Activated CD8-positive, alpha-beta T cell treated with anti-CD3 and anti-CD28 coated beads for 36 hours (primary cell): Measurements from ENCODE around the gene SLC35F4. TPM values are rescaled to one million over a fixed set of nuclear protein-coding genes. Genes with fewer than 3 reads are reported as not detected.
"Not testable (repeated sequence)": the region's sequence is repeated elsewhere in the genome, so short reads cannot be mapped to it uniquely, and the experiment has no call there.

ENCODE experiments used
- ATAC-seq: fragments of 200-7000 bp; cut with Tn5 transposase; one replicate; pipeline ENCODE4 v1.10.0; 2021; ENCODE audit warnings: mild to moderate bottlenecking, moderate library complexity
- CTCF ChIA-PET: fragments of 350-600 bp; sonication (Branson Sonifier 250); formaldehyde crosslinking; loops from one replicate; lab custom pipeline; 2021; ENCODE audit warnings: antibody characterized with exemption; lab: Charles Lee
- POLR2A ChIA-PET: fragments of 350-600 bp; sonication (Branson Sonifier 250); formaldehyde crosslinking; loops from one replicate; lab custom pipeline; 2021; ENCODE audit warnings: antibody characterized with exemption; lab: Charles Lee
- DNase-seq: peaks from one replicate; pipeline ENCODE4 v3.0.0-alpha.2; 2020
- H3K27ac Mint-ChIP-seq: one replicate; pipeline ENCODE4 v1.8.0; 2021; ENCODE audit warnings: mild to moderate bottlenecking, mixed read lengths
- H3K27me3 Mint-ChIP-seq: one replicate; pipeline ENCODE4 v1.8.0; 2021; ENCODE audit warnings: mixed read lengths
- H3K36me3 Mint-ChIP-seq: one replicate; pipeline ENCODE4 v1.8.0; 2021; ENCODE audit warnings: low read depth, mixed read lengths
- H3K4me1 Mint-ChIP-seq: one replicate; pipeline ENCODE4 v1.8.0; 2021; ENCODE audit warnings: low read depth, mixed read lengths
- H3K4me3 Mint-ChIP-seq: one replicate; pipeline ENCODE4 v1.8.0; 2021; ENCODE audit warnings: mild to moderate bottlenecking, moderate library complexity, mixed read lengths
- H3K9me3 Mint-ChIP-seq: one replicate; pipeline ENCODE4 v1.8.0; 2021; ENCODE audit warnings: mixed read lengths
- intact Hi-C: fragments of 100-400 bp; cut with micrococcal nuclease; formaldehyde crosslinking; loops from one replicate; pipeline ENCODE4 v1.10.0; 2022
- total RNA-seq, 2 experiments: library from RNA; stranded (reverse); gene quantifications; one replicate each; pipeline ENCODE4 v1.2.3, GENCODE V29; 2021
- TF ChIP-seq, protein P1 (sequence below): fragments of 200-600 bp; IDR thresholded peaks from one replicate; pipeline ENCODE4 v1.8.0; 2022; ENCODE audit warnings: antibody characterized with exemption, mild to moderate bottlenecking

The SLC35F4 gene
- total RNA-seq, 2 experiments from 2014 or later: not detected

DNA sequence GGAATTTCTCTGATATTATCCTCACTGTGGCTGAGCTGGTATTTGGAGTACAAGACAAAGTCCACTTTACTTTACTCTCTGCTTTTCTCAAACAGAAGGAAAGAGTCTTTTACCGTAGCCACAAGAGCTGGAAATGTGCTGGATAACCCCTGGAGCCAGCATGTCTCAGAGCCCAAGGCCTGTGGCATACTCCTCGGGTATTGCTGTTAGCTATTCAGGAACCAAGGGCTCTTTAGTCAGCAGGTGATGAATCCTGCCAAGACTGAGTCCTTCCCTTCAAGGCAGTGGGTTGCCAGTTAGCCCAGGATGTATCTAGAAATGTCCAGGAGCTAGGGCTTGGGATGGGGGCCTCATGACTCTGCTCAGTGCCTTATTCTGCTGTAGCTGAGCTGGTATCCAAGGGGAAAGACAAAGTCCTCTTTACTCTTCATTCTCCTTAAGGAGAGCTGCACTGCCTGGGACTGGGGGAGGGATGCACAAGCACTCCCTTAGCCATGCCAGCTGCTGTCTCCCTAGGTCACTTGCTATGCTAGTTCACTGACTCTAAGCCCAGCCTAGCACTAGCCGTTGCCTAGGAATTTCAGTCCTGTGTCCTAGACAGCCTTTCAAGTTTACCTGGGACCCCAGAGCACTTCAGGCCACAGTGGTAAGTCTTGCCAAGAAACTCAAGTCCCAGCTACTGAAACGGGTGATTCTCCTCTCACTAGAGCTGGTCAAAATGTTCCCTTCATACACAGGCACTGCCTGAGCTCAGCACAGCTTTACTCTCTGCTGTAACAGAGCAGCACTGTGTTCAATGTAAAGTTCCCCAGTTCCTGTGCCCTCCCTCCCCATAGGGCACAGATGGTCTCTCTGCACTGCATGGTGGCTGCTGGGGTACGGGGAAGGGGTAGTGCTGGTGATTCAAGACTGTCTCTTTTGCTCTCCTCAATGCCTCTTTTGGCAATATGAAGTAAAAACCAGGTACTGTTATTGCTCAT is 136.4 kb downstream of the SLC35F4 start:
- ATAC-seq (no peak), DNase-seq (no peak)
- Mint-ChIP-seq H3K9me3 (no peaks in the 10 kb centered on the region), H3K4me1 (no peaks in the 10 kb centered on the region), H3K27me3 (no peaks in the 10 kb centered on the region), H3K4me3 (no peak overlapping the region), H3K36me3 (no peaks in the 10 kb centered on the region), H3K27ac (no peak overlapping the region)
- CTCF ChIA-PET: no interaction called here
- TF ChIP-seq, protein P1, sequence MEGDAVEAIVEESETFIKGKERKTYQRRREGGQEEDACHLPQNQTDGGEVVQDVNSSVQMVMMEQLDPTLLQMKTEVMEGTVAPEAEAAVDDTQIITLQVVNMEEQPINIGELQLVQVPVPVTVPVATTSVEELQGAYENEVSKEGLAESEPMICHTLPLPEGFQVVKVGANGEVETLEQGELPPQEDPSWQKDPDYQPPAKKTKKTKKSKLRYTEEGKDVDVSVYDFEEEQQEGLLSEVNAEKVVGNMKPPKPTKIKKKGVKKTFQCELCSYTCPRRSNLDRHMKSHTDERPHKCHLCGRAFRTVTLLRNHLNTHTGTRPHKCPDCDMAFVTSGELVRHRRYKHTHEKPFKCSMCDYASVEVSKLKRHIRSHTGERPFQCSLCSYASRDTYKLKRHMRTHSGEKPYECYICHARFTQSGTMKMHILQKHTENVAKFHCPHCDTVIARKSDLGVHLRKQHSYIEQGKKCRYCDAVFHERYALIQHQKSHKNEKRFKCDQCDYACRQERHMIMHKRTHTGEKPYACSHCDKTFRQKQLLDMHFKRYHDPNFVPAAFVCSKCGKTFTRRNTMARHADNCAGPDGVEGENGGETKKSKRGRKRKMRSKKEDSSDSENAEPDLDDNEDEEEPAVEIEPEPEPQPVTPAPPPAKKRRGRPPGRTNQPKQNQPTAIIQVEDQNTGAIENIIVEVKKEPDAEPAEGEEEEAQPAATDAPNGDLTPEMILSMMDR: no peak
- intact Hi-C loops: no loop called here
- POLR2A ChIA-PET: no interaction called here

DNA sequence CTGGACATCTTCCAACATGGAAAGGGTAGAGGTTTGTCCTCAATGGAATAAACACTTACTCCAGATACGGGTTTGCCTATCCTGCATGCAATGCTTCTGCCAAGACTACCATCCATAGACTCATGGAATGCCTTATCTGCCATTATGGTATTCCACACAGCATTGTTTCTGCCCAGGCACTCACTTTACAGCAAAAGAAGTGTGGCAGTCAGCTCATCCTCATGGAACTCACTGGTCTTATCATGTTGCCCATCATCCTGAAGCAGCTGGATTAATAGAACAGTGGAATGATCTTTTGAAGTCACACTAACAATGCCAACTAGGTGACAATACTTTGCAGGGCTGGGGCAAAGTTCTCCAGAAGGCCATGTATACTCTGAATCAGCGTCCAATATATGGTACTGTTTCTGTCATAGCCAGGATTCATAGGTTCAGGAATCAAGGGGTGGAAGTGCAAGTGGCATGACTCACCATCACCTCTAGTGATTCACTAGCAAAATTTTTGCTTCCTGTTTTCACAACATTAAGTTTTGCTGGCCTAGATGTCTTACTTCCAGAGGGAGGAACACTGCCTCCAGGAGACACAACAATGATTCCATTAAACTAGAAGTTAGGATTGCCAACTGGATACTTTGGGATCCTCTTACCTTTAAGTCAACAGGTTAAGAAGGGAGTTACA is 140.4 kb downstream of the SLC35F4 start:
- Mint-ChIP-seq H3K9me3 (no peaks in the 10 kb centered on the region), H3K27ac (no peak overlapping the region), H3K36me3 (no peaks in the 10 kb centered on the region), H3K4me3 (no peak overlapping the region), H3K4me1 (no peaks in the 10 kb centered on the region), H3K27me3 (no peaks in the 10 kb centered on the region)
- DNase-seq (no peak), ATAC-seq (no peak)
- intact Hi-C loops: no loop called here
- POLR2A ChIA-PET: no interaction called here
- CTCF ChIA-PET: no interaction called here
- TF ChIP-seq, protein P1: no peak

DNA sequence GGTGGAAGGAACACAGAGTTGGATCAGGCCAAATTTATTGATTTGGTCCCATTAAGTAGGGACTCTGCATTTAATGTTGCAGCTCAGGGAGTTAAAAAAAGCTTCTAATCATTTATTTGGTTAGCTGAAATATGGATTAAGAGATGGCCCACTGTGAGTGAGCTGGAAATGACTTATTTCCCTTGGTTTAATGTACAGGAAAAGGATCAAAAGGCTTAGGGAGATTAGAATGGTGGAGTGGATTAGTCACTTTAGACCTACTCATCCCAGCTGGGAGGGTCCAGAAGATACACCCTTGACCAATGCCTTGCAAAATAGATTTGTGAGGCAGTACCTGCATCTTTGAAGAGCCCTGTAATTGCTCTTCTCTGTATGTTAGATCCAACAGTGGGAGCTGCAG is 143.8 kb downstream of the SLC35F4 start:
- intact Hi-C loops, H3K27me3 Mint-ChIP-seq, H3K9me3 Mint-ChIP-seq, H3K4me3 Mint-ChIP-seq, POLR2A ChIA-PET, H3K27ac Mint-ChIP-seq, H3K36me3 Mint-ChIP-seq, DNase-seq, ATAC-seq, CTCF ChIA-PET, H3K4me1 Mint-ChIP-seq: not testable (repeated sequence)

DNA sequence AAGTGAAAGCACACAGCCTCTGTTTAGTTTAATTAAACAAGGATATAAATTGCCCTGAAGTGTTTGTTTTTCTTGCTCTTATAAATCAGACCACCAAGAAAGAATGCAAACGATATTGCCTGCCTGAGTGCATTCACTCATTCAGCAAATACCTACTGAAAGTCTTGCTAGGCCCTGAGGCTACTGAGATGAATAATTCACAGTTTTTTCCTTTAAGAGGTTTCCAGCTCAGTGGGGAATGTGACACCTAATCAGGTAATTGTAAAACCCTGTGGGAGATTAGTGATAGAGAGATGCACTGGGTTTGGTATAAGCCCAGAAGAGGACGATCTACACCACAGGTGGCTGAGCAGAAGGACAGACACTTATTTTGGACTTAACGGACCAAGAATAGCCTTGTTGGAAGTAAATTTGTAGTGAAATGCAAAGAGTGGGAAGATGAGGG is 151.4 kb downstream of the SLC35F4 start:
- H3K4me1 Mint-ChIP-seq: no peaks in the 10 kb centered on the region
- H3K27ac Mint-ChIP-seq: no peak overlapping the region
- no peaks in the 10 kb centered on the region for H3K27me3 Mint-ChIP-seq
- no peaks in the 10 kb centered on the region for H3K9me3 Mint-ChIP-seq
- H3K36me3 Mint-ChIP-seq: no peaks in the 10 kb centered on the region
- intact Hi-C loops: no loop called here
- no peak for DNase-seq
- ATAC-seq: no peak
- TF ChIP-seq, protein P1: no peak
- POLR2A ChIA-PET: no interaction called here
- H3K4me3 Mint-ChIP-seq: no peak overlapping the region
- CTCF ChIA-PET: no interaction called here

DNA sequence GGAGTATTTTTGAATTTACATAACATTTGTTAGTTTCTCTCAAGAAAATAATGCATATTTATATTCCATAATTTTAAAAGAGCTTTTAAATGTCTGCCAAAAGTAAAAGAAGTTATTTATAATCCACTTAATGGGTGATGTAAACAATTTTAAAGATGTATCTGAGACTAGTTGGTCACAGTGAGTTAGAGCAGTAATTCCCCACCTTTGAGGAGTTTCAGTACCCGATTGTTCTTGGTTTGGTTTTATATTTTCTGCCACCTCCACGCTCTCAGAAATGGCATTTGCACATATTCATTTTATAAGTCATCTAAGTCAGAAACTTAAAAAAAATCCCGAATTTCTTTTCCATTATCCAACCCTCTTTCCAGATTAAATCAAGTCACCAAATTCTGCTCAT is 153.2 kb downstream of the SLC35F4 start:
- ChIA-PET CTCF (no interaction called here), POLR2A (no interaction called here)
- DNase-seq (no peak), ATAC-seq (no peak)
- TF ChIP-seq, protein P1: no peak
- no peaks in the 10 kb centered on the region for H3K36me3 Mint-ChIP-seq
- H3K4me3 Mint-ChIP-seq: no peak overlapping the region
- no peaks in the 10 kb centered on the region for H3K4me1 Mint-ChIP-seq
- intact Hi-C loops: no loop called here
- H3K27me3 Mint-ChIP-seq: no peaks in the 10 kb centered on the region
- H3K9me3 Mint-ChIP-seq: peaks cover 4% of the 10 kb centered on the region
- no peak overlapping the region for H3K27ac Mint-ChIP-seq
